DND-41 (cell line): ENCODE results near the gene SLC35D3.
"Not testable (repeated sequence)": the region's sequence is repeated elsewhere in the genome, so short reads cannot be mapped to it uniquely, and the experiment has no call there.

ENCODE experiments used
- ATAC-seq: fragments of 200-7000 bp; cut with Tn5 transposase; 3 replicates; pipeline ENCODE4 v1.9.1; 2021; ENCODE audit warnings: low read depth; ENCODE audit not compliant: insufficient read depth
- DNase-seq: peaks from one replicate; pipeline ENCODE4 v3.0.0-alpha.2; 2020
- H2AFZ ChIP-seq: 2 replicates; pipeline ENCODE4 v1.6.0; 2012; ENCODE audit warnings: low read depth, low read length
- H3K27ac ChIP-seq: 2 replicates; pipeline ENCODE4 v1.5.1; 2012; ENCODE audit warnings: low read length, inconsistent platforms
- H3K27me3 ChIP-seq: fragments of 200-600 bp; sonication (generic); 2 replicates; pipeline ENCODE4 v1.6.0; 2012; ENCODE audit warnings: low read length, mild to moderate bottlenecking, inconsistent platforms; ENCODE audit not compliant: insufficient read depth, poor library complexity
- H3K36me3 ChIP-seq: 2 replicates; pipeline ENCODE4 v1.5.1; 2012; ENCODE audit warnings: low read length, inconsistent platforms; ENCODE audit not compliant: insufficient read depth
- H3K4me1 ChIP-seq: 2 replicates; pipeline ENCODE4 v1.5.1; 2012; ENCODE audit warnings: mild to moderate bottlenecking, low read length; ENCODE audit not compliant: insufficient read depth
- H3K4me2 ChIP-seq: 2 replicates; pipeline ENCODE4 v1.6.0; 2012; ENCODE audit warnings: mild to moderate bottlenecking, moderate library complexity, low read length, inconsistent platforms; ENCODE audit not compliant: insufficient read depth
- H3K4me3 ChIP-seq, 2 experiments: fragments of 200-600 bp in 1 of 2; shearing (Covaris generic) in 1 of 2; 2 replicates each; pipeline ENCODE4 v1.5.1; 2012 to 2016; ENCODE audit warnings: inconsistent platforms in 2 of 2, low read length in 2 of 2, mild to moderate bottlenecking in 2 of 2, low read depth in 1 of 2, moderate library complexity in 1 of 2
- H3K79me2 ChIP-seq: 2 replicates; pipeline ENCODE4 v1.6.0; 2012; ENCODE audit warnings: low read length, inconsistent platforms; ENCODE audit not compliant: insufficient read depth
- H3K9ac ChIP-seq: 2 replicates; pipeline ENCODE4 v1.6.0; 2012; ENCODE audit warnings: low read depth, mild to moderate bottlenecking, inconsistent platforms, low read length, moderate library complexity
- H3K9me3 ChIP-seq: 2 replicates; pipeline ENCODE4 v1.5.1; 2012; ENCODE audit warnings: low read length, moderate library complexity, mild to moderate bottlenecking, inconsistent platforms; ENCODE audit not compliant: insufficient read depth, severe bottlenecking
- H4K20me1 ChIP-seq: 2 replicates; pipeline ENCODE4 v1.6.0; 2012; ENCODE audit warnings: low read length; ENCODE audit not compliant: insufficient read depth
- CTCF ChIP-seq: IDR thresholded peaks from 2 replicates; pipeline ENCODE4 v1.5.1; 2012; ENCODE audit warnings: borderline replicate concordance, low read length, moderate library complexity, mild to moderate bottlenecking; ENCODE audit not compliant: poor library complexity, severe bottlenecking; ENCODE audit errors: extremely low read depth
- EZH2 ChIP-seq: IDR thresholded peaks from 3 replicates; pipeline ENCODE4 v1.6.1; 2012; ENCODE audit warnings: borderline replicate concordance, low read depth, mild to moderate bottlenecking, moderate library complexity, low read length, inconsistent platforms; ENCODE audit not compliant: severe bottlenecking

SLC35D3 gene

GRCh38 chr6:136956590-136957544 is 34.8 kb downstream of the SLC35D3 start:
- TF ChIP-seq EZH2 (no peak), CTCF (no peak)
- Histone ChIP-seq H3K4me1 (no peaks in the 10 kb centered on the region), H3K27me3 (peaks cover 19% of the 10 kb centered on the region), H2AFZ (no peak overlapping the region), H3K9me3 (no peaks in the 10 kb centered on the region), H3K9ac (no peak overlapping the region), H3K36me3 (no peaks in the 10 kb centered on the region), H4K20me1 (no peaks in the 10 kb centered on the region), H3K4me3 (no peak overlapping the region), H3K27ac (no peak overlapping the region), H3K4me2 (no peak overlapping the region), H3K79me2 (no peaks in the 10 kb centered on the region)
- ATAC-seq (no peak), DNase-seq (no peak)

GRCh38 chr6:136958168-136958567 is 36.1 kb downstream of the SLC35D3 start:
- Histone ChIP-seq H3K9me3 (no peaks in the 10 kb centered on the region), H3K4me1 (no peaks in the 10 kb centered on the region), H3K4me2 (no peak overlapping the region), H3K36me3 (no peaks in the 10 kb centered on the region), H3K79me2 (no peaks in the 10 kb centered on the region), H3K27ac (no peak overlapping the region), H2AFZ (no peak overlapping the region), H3K9ac (no peak overlapping the region), H3K4me3 (no peak overlapping the region), H3K27me3 (peaks cover 19% of the 10 kb centered on the region), H4K20me1 (no peaks in the 10 kb centered on the region)
- TF ChIP-seq EZH2: no peak
- no peak for TF ChIP-seq CTCF
- DNase-seq (no peak), ATAC-seq (no peak)

- DNase-seq (no peak), ATAC-seq (no peak)
- Histone ChIP-seq H3K79me2 (no peaks in the 10 kb centered on the region), H3K9ac (no peak overlapping the region), H3K27me3 (peaks cover 19% of the 10 kb centered on the region), H3K36me3 (no peaks in the 10 kb centered on the region), H3K9me3 (no peaks in the 10 kb centered on the region), H3K4me1 (no peaks in the 10 kb centered on the region), H3K4me2 (no peak overlapping the region), H3K27ac (no peak overlapping the region), H2AFZ (no peak overlapping the region), H4K20me1 (no peaks in the 10 kb centered on the region), H3K4me3 (no peak overlapping the region)
- no peak for TF ChIP-seq CTCF
These were observed 37.4 kb downstream of the SLC35D3 start for GRCh38 chr6:136959471-136959891.

- not testable (repeated sequence) for H3K9me3 ChIP-seq, H3K79me2 ChIP-seq, ATAC-seq, H2AFZ ChIP-seq, H4K20me1 ChIP-seq, DNase-seq, H3K4me1 ChIP-seq, H3K4me3 ChIP-seq, H3K27ac ChIP-seq, H3K4me2 ChIP-seq, H3K9ac ChIP-seq, H3K36me3 ChIP-seq
- H3K27me3 ChIP-seq: peaks cover 16% of the 10 kb centered on the region
These were observed 37.8 kb downstream of the SLC35D3 start for GRCh38 chr6:136959935-136960334.
